GM19468 (cell line): ENCODE data around the gene RSF1.

Source experiments
- ATAC-seq: cut with Tn5 transposase; IDR thresholded peaks from one replicate; pipeline ENCODE4 v1.9.1; 2021; ENCODE audit warnings: mild to moderate bottlenecking, moderate library complexity, moderate number of reproducible peaks; ENCODE audit not compliant: unreplicated experiment; ENCODE audit errors: extremely low read depth

Gene RSF1

GRCh38 chr11:77758331-77758730 is 62.2 kb downstream of the RSF1 start:
- ATAC-seq: no peak

- no peak for ATAC-seq
Observed at GRCh38 chr11:77753230-77753629, 67.3 kb downstream of the RSF1 start.

GRCh38 chr11:77752516-77752915 is 68.0 kb downstream of the RSF1 start:
- ATAC-seq: no peak

GRCh38 chr11:77750394-77751156 is 69.9 kb downstream of the RSF1 start:
- ATAC-seq: no peak

- no peak for ATAC-seq
Observed at GRCh38 chr11:77749232-77749631, 71.3 kb downstream of the RSF1 start.

- no peak for ATAC-seq
Observed at GRCh38 chr11:77748266-77748665, 72.3 kb downstream of the RSF1 start.

GRCh38 chr11:77747381-77747969 is 73.0 kb downstream of the RSF1 start:
- no peak for ATAC-seq

- no peak for ATAC-seq
Observed at GRCh38 chr11:77736473-77736872, 84.0 kb downstream of the RSF1 start.

GRCh38 chr11:77734890-77735289 is 85.6 kb downstream of the RSF1 start:
- ATAC-seq: no peak

GRCh38 chr11:77732143-77732542 is 88.4 kb downstream of the RSF1 start:
- ATAC-seq: no peak

GRCh38 chr11:77730789-77731188 is 89.7 kb downstream of the RSF1 start:
- no peak for ATAC-seq

GRCh38 chr11:77729063-77729462 is 91.5 kb downstream of the RSF1 start:
- ATAC-seq: no peak

- ATAC-seq: no peak
Observed at GRCh38 chr11:77728203-77728786, 92.2 kb downstream of the RSF1 start.

- no peak for ATAC-seq
Observed at GRCh38 chr11:77726524-77726923, 94.0 kb downstream of the RSF1 start.

- no peak for ATAC-seq
Observed at GRCh38 chr11:77725433-77725832, 95.1 kb downstream of the RSF1 start.

- ATAC-seq: no peak
Observed at GRCh38 chr11:77724636-77725035, 95.9 kb downstream of the RSF1 start.

GRCh38 chr11:77723024-77723423 is 97.5 kb downstream of the RSF1 start:
- no peak for ATAC-seq

- ATAC-seq: no peak
Observed at GRCh38 chr11:77710358-77710757, 110.2 kb downstream of the RSF1 start.

- ATAC-seq: no peak
Observed at GRCh38 chr11:77705876-77706579, 114.5 kb downstream of the RSF1 start.

GRCh38 chr11:77705195-77705875 is 115.2 kb downstream of the RSF1 start:
- ATAC-seq: no peak
